ENCODE data around the gene PITPNM1. TPM values are rescaled to one million over a fixed set of nuclear protein-coding genes. Genes with fewer than 3 reads are reported as not detected.

The PITPNM1 gene
- total RNA-seq, 1 experiment from 2014 or later, result 65.0 TPM

DNA sequence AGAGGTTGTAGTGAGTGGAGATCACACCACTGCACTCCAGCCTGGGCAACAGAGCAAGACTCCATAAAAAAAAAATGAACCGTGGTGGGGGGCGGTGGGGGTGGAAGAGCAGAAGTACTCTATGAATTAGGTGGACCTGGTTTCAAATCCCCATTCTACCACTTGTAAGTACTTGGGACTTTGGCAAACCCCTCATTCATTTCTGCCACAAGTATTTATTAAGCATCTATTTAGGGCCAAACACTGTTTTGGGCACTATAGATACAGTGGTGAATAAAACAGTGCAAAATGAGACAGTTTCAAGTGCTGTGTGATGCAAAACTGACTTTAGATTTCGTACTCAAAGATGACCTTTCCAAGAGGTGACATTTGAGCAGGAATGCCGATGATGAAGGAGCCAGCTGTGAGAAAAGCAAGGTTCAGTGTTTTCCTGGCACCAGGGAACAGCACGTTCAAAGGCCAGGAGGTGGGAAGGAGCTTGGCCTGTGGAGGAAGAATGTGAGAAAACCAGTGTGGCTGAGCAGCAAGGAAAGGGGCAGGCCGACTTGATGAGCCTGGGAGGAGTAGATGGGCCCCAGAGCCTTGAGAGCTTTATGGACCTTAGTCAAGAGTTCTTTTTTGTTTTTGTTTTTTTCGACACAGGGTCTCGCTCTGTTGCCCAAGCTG, 34.7 kb downstream of the PITPNM1 start:
- TF ChIP-seq, protein P1, sequence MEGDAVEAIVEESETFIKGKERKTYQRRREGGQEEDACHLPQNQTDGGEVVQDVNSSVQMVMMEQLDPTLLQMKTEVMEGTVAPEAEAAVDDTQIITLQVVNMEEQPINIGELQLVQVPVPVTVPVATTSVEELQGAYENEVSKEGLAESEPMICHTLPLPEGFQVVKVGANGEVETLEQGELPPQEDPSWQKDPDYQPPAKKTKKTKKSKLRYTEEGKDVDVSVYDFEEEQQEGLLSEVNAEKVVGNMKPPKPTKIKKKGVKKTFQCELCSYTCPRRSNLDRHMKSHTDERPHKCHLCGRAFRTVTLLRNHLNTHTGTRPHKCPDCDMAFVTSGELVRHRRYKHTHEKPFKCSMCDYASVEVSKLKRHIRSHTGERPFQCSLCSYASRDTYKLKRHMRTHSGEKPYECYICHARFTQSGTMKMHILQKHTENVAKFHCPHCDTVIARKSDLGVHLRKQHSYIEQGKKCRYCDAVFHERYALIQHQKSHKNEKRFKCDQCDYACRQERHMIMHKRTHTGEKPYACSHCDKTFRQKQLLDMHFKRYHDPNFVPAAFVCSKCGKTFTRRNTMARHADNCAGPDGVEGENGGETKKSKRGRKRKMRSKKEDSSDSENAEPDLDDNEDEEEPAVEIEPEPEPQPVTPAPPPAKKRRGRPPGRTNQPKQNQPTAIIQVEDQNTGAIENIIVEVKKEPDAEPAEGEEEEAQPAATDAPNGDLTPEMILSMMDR (IDR thresholded peaks at IDR 0.05; ENCODE audit: insufficient read depth in 1 of 2, low read depth in 1 of 2, low read length in 1 of 2, severe bottlenecking in 1 of 2, unreplicated experiment in 1 of 2), result no peak
- Histone ChIP-seq H3K4me1 (peaks cover 16% of the 10 kb centered on the region), H3K9me3 (no peaks in the 10 kb centered on the region), H3K36me3 (ENCODE audit: control insufficient read depth, insufficient read depth, low read length) (no peaks in the 10 kb centered on the region), H3K4me3 (ENCODE audit: low read depth, low read length) (no peak overlapping the region), H3K27me3 (replicated peaks; ENCODE audit: control insufficient read depth, insufficient read depth, low read length) (no peaks in the 10 kb centered on the region)
- peaks cover 14% of the 10 kb centered on the region for H3K4me1 Mint-ChIP-seq (ENCODE audit: low read depth, unreplicated experiment)
- peak overlapping the region; percentile 94 for H3K4me3 Mint-ChIP-seq (ENCODE audit: unreplicated experiment)
- intact Hi-C loops (cut with micrococcal nuclease; ENCODE audit: unreplicated experiment), result no loop called here
- H3K27ac Mint-ChIP-seq (ENCODE audit: unreplicated experiment), result no peak overlapping the region
- H3K36me3 Mint-ChIP-seq (ENCODE audit: insufficient read depth, unreplicated experiment), result peaks cover 13% of the 10 kb centered on the region
- H3K27me3 Mint-ChIP-seq (ENCODE audit: insufficient read depth, unreplicated experiment), result no peaks in the 10 kb centered on the region
- no peak for DNase-seq
- ChIA-PET POLR2A (no interaction called here), CTCF (interaction anchor here (3.8 kb wide), 1 partner anchor 69 kb away, joined by 38 read pairs; the partner anchor contains the start of gene PPP1CA)
- BruUV-seq (replicated peaks), result no TSS peak
- H3K9me3 Mint-ChIP-seq (ENCODE audit: unreplicated experiment), result no peaks in the 10 kb centered on the region

DNA sequence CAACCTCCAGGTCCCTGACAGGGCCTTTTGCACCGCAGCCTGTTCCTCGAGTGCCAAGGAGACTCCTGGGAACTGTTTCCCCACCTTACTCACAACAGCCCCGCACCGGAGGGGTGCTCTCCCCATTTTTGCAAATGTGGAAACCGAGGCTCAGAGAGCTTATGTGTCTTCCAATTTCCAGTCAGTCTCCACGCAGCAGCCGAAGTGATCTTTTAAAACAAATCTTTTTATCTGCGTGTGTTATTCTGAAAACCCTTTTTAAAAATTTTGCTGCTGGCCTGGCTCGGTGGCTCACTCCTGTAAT, 35.7 kb downstream of the PITPNM1 start:
- H3K36me3 ChIP-seq (ENCODE audit: control insufficient read depth, insufficient read depth, low read length), result no peaks in the 10 kb centered on the region
- H3K4me3 ChIP-seq (ENCODE audit: low read depth, low read length), result peak overlapping the region; percentile 69
- Mint-ChIP-seq H3K27me3 (ENCODE audit: insufficient read depth, unreplicated experiment) (no peaks in the 10 kb centered on the region), H3K4me3 (ENCODE audit: unreplicated experiment) (peak overlapping the region; percentile 94), H3K4me1 (ENCODE audit: low read depth, unreplicated experiment) (peaks cover 20% of the 10 kb centered on the region), H3K9me3 (ENCODE audit: unreplicated experiment) (no peaks in the 10 kb centered on the region), H3K27ac (ENCODE audit: unreplicated experiment) (peak overlapping the region; percentile 40), H3K36me3 (ENCODE audit: insufficient read depth, unreplicated experiment) (peaks cover 18% of the 10 kb centered on the region)
- ChIA-PET CTCF (interaction anchor here (0.6 to 3.8 kb wide), 4 partner anchors 30 to 138 kb away, joined by 3 to 38 read pairs (median 4); partner anchors contain the start of genes GSTP1 and PPP1CA), POLR2A (interaction anchor here (1.4 kb wide), 1 partner anchor 15 kb away, joined by 3 read pairs; no protein-coding TSS in a partner anchor)
- no peak for DNase-seq
- BruUV-seq (replicated peaks), result no TSS peak
- H3K4me1 ChIP-seq, result peaks cover 20% of the 10 kb centered on the region
- no peaks in the 10 kb centered on the region for H3K27me3 ChIP-seq (replicated peaks; ENCODE audit: control insufficient read depth, insufficient read depth, low read length)
- intact Hi-C loops (cut with micrococcal nuclease; ENCODE audit: unreplicated experiment), result loop anchor here (1.0 to 2.0 kb wide), 7 partner anchors 14 to 80 kb away; partner anchors contain the start of genes AIP, CDK2AP2, CORO1B and PPP1CA
- TF ChIP-seq, protein P1 (IDR thresholded peaks at IDR 0.05; ENCODE audit: insufficient read depth in 1 of 2, low read depth in 1 of 2, low read length in 1 of 2, severe bottlenecking in 1 of 2, unreplicated experiment in 1 of 2), result no peak
- H3K9me3 ChIP-seq, result no peaks in the 10 kb centered on the region

DNA sequence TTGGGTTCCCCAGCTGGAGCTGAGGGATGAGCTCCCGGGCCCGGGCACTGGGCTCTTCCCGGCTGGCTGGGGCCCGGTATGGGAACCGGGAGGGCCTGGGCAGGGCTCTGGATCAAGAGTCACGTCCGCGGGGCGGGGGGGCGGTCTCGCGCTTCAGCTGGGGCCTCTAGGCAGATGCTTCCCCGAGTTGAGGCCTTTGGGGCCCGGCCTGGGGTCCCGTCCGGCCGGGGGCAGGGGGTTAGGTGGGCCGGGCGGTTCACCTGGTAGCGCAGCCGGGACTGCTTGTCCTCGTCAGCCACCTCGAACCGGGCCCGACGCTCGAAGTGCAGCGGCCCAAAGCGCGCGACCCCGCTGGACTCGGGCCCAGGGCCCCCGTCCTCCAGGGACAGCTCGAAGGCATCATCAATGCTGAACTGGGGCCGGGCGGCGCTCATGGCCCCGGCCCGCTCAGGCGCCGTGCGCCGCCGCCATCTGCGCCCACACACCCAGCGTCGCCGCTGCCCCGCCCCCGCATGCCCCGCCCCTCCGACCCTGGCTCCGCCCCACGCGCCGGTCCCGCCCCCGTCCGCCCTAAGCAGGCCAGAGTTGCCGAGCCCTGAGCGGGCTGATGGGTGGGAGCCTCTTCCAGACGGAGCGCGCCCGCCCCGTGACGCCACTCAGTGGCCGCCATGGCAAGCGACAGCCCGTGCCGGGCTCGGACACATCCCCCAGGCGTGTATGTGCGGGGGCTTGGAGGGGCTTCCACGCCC, 36.2 kb downstream of the PITPNM1 start, which contains the start of gene TMEM134:
Gene TMEM134, minus strand, starts transcription at position 493 of the 749 bp plus-strand sequence. Its CDS starts 59 bp downstream, at position 434.
- DNase-seq, result peak; percentile 96 to 98
- TF ChIP-seq, protein P1 (IDR thresholded peaks at IDR 0.05; ENCODE audit: insufficient read depth in 1 of 2, low read depth in 1 of 2, low read length in 1 of 2, severe bottlenecking in 1 of 2, unreplicated experiment in 1 of 2), result peak; percentile 54 to 85
- Mint-ChIP-seq H3K27ac (ENCODE audit: unreplicated experiment) (peak within 1 kb of the TSS; percentile 89), H3K27me3 (ENCODE audit: insufficient read depth, unreplicated experiment) (no peaks in the 10 kb centered on the region), H3K36me3 (ENCODE audit: insufficient read depth, unreplicated experiment) (peaks cover 22% of the 10 kb centered on the region), H3K4me1 (ENCODE audit: low read depth, unreplicated experiment) (peaks cover 20% of the 10 kb centered on the region), H3K4me3 (ENCODE audit: unreplicated experiment) (peak within 1 kb of the TSS; percentile 94), H3K9me3 (ENCODE audit: unreplicated experiment) (no peaks in the 10 kb centered on the region)
- ChIA-PET CTCF (interaction anchor here (0.5 to 3.8 kb wide), 8 partner anchors 14 to 161 kb away, joined by 3 to 38 read pairs (median 3); partner anchors contain the start of genes AIP, GSTP1, NUDT8 and PPP1CA), POLR2A (interaction anchor here (0.6 to 1.6 kb wide), 6 partner anchors 15 to 114 kb away, joined by 3 to 9 read pairs (median 6); partner anchors contain the start of genes CORO1B and PPP1CA)
- intact Hi-C loops (cut with micrococcal nuclease; ENCODE audit: unreplicated experiment), result loop anchor here (1.0 to 2.0 kb wide), 7 partner anchors 14 to 80 kb away; partner anchors contain the start of genes AIP, CDK2AP2, CORO1B and PPP1CA
- H3K4me1 ChIP-seq, result peaks cover 25% of the 10 kb centered on the region
- H3K27me3 ChIP-seq (replicated peaks; ENCODE audit: control insufficient read depth, insufficient read depth, low read length), result no peaks in the 10 kb centered on the region
- H3K4me3 ChIP-seq (ENCODE audit: low read depth, low read length), result peak within 1 kb of the TSS; percentile 69
- no TSS peak for BruUV-seq (replicated peaks)
- no peaks in the 10 kb centered on the region for H3K9me3 ChIP-seq
- H3K36me3 ChIP-seq (ENCODE audit: control insufficient read depth, insufficient read depth, low read length), result no peaks in the 10 kb centered on the region
